HG03139 (cell line): ENCODE results near the gene EPHB3.

Source experiments
- ATAC-seq: cut with Tn5 transposase; IDR thresholded peaks from one replicate; pipeline ENCODE4 v1.9.1; 2021; ENCODE audit not compliant: unreplicated experiment

Gene EPHB3

DNA sequence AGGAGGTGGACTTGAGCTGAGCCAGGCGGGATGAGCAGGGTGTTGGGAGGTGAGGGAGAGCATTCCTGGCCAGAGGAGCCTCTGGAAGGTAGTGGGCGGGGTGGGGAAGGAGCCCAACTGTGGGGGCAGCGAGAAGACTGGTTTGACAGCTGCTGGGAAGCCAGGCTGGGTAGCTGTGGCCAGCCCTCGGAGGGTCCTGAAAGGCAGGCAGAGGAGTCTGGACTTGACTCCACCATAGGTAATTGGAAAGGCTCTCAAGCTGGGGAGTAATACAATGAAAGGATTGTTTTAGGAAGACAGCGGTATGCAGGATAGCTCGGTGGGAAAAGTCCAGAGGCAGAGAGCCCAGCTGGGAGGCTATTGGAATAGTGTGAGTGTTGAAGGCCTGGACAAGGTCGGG is 17.2 kb downstream of the EPHB3 start:
- ATAC-seq = no peak

DNA sequence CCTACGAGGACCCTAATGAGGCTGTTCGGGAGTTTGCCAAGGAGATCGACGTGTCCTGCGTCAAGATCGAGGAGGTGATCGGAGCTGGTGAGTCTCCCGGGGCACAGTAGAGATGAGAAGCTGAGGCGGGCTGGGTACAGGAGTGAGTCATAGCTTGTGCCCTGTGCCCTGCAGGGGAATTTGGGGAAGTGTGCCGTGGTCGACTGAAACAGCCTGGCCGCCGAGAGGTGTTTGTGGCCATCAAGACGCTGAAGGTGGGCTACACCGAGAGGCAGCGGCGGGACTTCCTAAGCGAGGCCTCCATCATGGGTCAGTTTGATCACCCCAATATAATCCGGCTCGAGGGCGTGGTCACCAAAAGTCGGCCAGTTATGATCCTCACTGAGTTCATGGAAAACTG is 17.9 kb downstream of the EPHB3 start:
- no peak for ATAC-seq

DNA sequence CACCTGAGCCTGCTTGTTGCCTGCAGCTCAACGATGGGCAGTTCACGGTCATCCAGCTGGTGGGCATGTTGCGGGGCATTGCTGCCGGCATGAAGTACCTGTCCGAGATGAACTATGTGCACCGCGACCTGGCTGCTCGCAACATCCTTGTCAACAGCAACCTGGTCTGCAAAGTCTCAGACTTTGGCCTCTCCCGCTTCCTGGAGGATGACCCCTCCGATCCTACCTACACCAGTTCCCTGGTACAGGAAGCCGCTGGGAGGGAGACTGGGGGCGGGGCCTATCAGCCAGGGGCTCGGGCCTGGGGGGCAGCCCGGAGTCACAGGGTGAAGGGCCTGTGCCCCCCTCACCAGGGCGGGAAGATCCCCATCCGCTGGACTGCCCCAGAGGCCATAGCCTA is 18.8 kb downstream of the EPHB3 start:
- ATAC-seq = no peak

DNA sequence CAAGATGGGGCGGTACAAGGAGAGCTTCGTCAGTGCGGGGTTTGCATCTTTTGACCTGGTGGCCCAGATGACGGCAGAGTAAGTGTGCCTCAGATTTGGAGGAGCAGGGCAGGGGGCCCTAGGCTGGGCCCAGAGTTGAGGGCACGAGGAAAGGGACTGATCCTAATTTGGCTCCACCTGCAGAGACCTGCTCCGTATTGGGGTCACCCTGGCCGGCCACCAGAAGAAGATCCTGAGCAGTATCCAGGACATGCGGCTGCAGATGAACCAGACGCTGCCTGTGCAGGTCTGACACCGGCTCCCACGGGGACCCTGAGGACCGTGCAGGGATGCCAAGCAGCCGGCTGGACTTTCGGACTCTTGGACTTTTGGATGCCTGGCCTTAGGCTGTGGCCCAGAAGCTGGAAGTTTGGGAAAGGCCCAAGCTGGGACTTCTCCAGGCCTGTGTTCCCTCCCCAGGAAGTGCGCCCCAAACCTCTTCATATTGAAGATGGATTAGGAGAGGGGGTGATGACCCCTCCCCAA is 19.8 kb downstream of the EPHB3 start:
- ATAC-seq = no peak

DNA sequence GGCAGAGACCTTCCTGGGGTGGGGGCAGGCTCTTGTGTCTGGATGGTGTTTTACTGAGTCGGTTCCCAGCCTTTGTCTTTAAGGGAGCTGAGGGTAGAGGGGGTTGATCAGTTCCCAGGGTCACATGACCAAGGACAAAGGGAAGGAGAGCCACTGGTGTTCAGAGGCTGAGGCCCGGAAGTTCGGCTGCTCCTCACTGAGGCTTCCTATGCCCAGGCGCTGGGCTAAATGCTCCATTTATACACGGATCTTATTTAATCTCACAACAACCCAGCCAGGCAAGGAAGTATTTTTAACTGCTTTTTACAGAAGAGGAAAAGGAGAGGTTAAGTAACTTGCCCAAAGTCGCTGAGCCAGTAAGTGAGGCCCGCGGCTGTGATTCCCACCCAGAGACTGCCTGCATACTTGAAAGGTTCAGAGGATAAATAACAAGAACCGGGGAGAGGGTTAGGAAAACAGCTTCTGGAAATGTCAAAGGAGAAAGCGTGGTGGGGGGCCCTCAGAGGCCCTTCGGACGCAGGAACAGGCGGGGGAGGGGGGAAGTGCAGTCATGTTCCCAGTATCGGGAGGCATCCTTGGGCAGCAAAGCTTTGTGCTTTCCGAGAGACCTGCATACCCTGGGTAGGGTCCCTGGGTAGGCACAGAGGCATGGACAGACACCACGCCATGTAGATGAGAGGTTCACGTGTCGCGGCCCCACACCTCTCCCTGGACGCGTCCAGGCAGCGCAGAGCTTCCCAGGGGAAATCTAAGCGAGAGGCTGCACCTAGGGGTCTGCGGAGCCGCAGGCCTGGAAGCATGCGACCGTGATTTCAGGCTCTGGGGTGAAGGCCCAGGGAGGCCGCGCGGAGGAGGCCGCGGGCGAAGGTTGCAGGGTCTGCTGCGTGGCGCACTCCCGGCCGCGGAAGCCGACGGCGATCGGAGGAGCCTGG is 21.3 kb downstream of the EPHB3 start:
- no peak for ATAC-seq

DNA sequence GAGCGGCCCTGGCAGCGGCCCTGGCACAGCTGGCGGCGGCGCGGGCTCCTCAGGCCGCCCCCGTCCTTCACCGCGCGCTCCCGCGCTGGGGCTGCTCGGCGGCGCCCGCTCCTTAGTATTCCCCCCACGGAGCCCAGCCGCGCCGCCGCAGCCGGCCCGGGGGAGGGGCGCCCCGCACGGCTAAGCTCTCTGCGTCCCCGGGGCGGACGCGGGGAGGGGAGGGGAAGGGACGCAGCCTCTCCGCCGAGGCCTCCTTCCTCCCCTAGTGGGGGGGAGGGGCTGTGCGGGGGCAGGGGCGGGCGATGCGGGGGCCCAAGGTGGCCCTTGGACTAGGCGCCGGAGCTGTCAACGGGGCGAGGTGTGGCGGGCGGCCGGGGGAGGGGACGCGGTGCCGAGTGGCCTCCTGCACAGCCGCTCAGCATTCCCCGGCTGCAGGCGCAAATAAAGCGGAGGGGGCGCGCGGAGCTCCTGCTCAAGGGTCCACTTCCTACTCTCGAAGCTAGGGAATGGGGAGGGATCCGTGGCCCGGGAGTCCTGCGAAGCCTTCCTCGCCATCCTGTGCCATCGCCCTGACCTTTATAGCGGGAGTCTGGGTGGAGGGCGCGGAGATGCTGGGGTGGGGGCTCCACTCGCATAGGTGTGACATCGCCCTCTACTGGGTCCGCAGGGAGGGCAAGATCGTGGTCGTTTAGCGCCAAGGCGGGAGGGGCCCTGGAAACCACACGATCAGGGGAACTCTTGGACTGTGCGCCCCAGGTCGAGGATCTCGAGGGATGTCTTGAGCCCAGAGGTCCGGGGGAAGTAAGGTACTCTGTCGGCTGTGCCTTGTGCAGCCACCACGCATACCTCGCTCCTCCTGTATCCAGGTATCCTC is 22.2 kb downstream of the EPHB3 start:
- no peak for ATAC-seq

DNA sequence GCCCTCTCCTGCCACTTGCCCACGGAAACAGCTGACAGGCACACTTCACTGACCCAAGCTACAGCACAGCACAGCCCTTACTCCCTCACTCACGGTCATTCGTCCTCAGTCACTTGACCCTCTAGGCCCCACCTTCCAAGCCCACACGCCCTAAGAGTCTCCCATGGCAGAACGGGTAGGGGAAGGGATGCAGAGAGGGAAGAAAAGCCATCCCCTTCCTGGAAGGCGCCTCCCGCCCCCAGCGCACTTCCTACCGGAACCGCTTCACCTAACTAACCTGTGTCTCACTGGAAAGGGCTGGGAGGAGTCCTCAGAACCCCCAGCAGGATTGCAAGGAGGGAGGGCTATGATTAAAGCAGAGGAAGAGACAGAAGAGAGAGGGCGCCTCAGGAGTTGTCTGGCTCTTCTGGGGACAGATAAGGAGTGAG is 22.9 kb downstream of the EPHB3 start:
- no peak for ATAC-seq

DNA sequence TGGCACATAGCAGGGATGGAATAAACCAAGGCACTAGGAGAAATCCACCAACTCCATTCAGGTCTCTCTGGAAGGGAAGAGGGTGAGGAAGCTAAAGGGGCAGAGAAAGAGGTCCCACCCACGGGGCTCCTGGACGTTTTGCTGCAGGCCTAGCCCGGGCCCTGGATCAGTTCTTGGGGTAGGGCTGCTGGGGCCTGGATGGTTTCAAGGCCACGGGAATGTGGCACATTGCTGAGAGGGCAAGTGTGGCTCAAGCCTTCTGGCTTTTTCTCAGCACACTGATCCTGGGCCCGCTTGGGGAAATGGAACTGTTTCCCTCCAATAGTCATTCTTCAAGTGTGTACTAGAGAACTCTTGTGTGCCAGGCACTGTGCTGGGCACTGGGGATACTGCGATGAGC is 24.0 kb downstream of the EPHB3 start:
- no peak for ATAC-seq

DNA sequence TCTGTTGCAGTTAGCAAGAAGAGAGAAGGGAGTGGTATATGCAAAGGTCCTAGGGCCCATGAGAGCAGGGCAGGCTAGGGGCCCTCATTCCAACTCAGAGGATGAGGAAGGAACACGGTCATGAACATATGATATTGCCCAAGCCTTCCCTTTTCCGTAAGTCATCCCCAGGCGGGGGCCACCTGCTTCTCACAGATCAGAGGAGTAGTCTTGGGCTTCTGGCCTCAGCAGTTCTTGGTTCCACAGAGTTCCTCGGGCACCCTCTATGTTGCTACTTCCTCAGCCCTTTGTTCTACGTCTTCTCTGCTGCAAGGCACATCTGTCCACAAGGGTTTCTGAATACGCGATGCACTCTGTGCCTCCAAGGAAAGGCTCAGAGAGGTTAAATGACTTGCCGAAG is 25.3 kb downstream of the EPHB3 start:
- ATAC-seq = no peak

DNA sequence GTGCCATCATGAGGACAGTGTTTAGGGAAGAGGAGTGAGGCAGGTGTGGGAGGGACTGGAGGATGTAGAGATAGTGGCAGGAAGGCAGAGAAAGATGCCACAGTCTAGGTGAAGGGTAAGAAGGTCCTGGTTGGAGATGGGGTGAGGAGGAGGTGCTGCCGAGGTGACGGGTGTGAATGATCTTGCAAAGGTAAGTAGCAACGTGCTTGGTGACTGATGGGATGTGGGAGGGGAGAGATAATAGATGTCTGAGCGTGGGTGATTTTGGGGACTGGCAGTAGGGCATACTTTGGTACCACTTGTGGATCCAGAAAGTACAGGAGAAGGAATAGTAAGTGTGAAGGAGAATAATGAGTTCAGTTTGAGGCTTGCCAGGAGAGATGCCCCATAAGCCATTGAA is 27.2 kb downstream of the EPHB3 start:
- ATAC-seq = no peak

DNA sequence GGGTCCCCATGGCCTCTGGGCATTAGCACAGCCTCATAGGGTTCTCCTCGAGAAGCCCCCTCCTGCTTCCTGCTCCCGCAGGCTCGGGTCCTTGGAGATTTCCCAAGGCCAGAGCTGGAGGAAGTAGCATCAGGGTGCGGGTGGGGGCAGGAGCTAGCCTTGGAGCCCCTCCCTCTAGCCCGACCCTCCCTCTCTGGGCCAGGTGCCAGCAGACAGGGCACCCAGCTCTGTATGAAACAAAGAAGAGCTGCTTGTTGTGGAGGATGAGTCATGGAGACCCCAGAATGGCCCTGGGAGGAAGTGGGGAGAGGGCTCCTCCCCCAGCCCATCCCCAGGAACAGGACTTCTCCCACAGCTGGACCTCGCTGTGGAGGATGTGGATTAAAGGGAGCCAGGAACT is 29.2 kb downstream of the EPHB3 start:
- ATAC-seq = no peak

DNA sequence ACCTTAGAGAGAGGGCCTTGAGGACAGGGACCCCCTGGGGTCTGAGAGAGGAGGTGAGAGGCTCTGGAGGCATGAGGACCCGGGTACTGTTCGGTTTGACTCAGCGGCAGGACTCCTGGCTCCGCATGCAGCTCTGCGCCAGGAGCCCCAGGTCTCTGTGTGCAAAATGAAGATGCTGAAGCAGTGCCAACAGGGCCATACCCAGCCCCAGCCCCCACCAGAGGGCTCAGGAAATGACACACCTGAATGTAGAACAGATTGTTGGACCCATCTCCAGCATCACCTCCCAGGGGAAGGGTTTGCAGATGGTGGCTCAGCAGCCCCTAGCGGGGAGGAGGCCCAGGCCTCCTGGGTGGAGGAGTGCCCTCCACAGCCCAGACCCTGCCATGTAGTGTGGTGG is 30.2 kb downstream of the EPHB3 start:
- no peak for ATAC-seq

DNA sequence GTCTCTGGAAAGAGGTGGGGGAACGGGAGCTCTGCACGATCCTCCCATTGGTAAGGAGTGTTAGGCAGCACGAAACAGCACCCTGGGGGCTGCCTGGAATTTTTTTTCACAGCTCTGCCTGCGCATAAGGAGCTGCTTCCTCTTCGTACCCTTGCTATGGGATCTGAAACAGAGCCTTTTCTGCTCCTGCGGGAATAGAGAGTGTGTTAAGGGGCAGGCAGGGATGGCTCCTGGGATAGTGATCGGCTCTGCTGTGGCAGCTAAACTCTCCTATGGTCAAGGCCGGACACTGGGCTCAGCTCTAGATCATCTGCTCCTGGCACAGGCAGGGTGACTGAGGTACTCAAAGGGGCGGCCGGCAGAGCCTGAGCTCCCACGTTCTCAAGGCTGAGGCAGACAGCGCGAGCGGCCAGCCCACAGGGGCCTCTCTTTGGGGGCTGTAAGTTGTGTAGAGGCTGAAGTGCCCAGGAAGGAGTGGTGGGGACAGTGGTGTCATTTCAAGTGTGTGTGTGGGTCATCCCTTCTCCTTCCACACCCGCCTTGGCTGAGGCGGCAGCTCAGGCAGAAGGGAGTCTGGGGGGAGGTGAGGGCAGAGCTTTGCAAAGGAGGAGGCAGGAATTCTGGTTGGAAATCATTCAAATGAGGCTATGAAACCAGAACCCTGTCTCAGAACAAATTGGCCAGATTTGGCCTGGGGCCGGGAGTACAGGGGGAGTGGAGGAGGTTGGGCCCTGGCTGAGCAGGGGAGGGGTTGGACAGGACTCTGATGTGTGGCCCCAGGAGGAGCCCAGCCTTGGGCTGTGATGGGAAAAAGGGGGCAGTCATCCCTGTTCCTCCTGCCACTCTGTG is 31.0 kb downstream of the EPHB3 start:
- ATAC-seq = no peak

DNA sequence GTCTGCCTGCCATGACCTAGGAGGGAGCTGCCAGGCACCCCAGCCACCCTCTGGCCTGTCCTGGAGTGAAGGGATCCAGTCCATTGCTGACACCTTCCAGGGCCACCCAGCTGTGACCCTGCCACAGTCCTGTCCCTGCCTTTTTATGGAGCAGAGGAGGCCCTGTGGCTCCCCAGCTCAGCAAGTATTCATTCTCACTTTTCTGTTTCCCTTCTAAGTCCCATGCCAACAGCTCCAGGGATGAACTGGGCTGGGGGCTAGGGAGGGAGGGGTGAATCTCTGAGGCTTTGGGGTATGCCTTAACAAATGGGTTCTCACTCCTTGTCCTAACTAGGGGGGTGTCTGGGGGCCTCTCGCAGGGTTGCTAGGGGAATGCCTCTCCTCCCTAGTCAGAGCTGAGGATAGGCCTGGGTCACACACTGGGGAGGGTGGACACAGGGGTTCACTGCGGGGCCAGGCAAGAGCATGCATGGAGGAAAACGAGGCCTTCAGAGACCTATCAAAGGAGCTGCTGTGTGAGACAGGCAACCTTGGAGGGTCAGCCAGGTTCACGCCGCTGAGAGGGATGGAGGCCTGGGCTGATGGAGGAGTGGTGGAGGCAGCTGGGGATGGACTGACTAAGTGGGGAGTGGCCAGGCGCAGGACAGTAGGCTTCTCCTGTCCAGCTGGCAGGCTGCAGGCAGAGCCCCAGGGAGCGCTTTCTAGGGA is 31.8 kb downstream of the EPHB3 start:
- no peak for ATAC-seq

DNA sequence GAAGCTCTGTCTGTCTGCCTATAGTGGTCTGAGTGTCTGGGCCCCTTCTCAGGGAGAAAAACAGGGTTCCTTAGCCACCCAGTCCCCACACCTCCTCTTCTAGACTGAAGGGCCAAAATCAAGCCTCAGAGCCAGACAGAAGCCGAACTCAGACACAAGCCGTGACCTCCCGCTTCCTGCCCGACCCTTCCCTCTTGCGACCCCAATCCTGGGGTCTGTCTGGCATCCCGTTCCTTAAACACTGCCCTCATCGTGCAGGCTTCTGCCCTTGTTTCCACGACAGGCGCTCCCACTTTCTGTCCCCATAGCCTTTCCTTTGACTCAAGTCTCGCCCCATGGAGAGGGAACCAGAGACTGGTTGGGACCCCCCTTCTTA is 32.3 kb downstream of the EPHB3 start:
- ATAC-seq = no peak

DNA sequence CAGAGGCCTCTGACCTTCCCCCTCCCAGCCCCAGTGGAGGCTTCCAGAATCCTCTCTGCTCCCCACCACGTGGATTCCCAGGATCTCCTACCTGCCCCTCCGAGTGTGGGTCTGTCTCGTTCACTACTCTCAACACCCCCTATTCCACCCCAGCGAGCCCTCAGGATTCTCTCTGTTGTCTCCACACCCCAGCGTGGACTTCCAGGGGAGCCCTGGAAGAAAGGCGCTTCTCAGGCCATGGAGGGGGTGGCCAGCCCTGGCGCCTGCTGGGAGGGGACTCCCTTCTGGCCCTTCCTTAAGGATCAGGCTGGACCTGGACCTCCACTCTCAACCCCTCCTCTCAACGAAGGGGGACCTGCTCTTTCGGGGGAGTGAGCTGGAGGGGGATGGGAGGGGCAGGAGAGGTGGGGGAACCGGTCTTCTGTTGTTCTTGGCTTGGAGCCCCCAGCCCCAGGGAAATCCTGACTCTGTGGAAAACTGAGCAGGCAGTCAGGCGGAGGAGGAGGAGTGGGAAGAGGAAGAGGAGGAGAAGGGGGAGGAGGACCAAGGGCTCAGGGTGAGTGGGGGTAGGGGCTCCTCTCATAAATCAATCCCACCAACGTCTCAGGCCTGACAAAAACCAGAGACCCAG is 32.9 kb downstream of the EPHB3 start:
- ATAC-seq = no peak

DNA sequence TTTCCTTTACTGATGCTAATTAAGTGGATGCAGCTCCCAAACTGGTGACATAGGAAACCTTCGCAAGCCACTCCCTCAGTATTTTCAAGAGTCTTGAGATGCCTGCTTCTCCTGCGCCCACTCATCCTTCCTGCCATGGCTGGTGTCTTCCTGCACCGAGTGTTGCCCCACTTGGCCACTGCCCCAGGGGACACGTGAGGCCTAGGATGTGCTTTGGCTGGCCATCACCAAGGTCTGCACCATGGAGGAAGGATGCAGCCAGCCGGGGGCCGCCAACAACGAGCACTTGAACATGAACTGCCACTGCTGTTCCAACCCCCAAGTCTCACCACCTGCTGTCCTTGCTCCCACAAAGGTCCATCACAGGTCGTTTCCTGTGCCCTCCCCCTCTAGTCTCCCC is 34.1 kb downstream of the EPHB3 start:
- ATAC-seq = no peak

DNA sequence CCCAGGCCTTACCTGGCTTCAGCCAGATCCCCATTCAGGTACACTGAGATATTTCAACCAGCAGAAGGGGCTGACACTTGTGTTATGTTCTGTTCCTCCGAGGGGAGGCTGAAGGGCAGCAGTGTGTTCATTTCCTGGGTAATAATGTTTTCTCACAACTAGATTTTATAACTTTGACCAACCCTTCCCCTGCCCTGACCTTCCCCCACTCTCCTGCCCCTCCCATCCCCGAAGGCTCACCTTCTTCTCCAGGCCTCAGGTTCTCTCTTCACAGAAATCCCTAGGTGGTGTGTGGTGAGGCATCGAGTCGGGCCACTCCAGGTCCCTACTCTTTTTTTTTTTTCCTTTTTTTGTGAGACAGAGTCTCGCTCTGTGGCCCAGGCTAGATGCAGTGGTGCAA is 34.6 kb downstream of the EPHB3 start:
- no peak for ATAC-seq

DNA sequence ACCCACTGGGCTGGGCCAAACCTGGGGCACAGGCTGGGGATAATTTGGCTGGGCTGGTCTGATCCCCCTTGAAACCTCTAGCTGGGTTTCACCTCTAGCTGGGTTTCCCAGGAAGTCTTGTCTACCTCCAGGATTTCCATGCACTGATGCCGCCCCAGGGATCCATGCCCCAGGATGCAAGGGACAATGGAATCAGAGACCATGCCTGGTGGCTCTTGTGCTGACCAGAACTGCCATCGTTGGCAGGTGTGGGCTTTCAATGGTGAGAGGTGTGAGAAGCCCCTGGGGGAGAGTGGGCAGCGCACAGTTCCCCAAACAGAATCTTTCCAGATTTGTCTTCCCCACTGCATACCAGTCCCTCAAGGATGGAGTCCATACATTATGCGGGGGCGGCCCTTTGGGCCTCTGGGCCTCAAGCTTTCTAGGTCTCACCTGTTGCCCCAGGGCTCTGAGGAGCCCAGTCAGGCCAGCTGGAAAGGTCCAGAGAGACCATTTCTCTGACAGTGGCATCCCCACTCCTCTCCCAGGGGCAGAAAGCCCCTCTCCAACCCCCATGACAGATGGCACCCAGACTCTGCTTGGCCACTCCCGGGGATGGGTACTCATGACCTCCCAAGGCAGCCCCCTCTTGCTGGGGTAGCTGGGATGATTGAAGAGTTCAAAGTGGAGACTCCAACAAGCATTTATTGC is 35.4 kb downstream of the EPHB3 start:
- no peak for ATAC-seq
